ENCODE results near the gene HAGHL. TPM values are rescaled to one million over a fixed set of nuclear protein-coding genes. Genes with fewer than 3 reads are reported as not detected.
A peak's percentile ranks its signal among the peaks of the same experiment; 100 is the strongest.

The HAGHL gene
- total RNA-seq, 1 experiment from 2014 or later = 6.8 TPM

DNA sequence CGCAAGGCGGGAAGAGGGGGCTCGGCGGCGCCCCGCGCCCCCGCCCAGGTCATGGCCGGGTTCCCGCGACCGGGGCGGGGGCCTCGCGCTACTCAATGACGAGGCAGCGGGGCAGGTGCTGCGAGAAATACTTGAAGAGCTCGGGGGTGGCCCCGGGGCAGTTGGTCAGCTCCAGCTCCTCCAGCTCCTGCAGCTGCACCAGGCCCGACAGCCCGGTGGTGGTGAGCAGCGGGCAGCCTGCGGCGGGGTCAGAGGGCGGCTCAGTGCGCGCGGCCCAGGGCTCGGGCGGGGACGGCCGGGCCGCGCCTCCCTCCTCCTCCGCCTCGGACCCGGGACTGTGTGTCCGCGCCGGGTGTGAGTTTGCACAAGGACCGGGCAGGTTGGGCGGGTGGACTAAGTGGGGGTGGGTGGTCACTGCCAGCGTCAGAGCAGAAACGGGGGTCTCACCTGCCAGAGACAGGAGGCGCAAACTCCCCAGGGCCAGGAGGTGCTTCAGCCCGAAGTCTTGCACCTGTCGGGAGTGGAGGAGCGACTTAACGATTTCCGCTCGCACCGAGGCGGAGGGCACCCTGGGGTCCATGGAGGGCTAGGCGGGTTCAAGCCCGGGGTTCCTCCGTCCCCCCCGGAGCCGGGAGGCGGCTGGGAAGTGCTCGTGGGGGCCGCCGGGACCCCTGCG is 32.6 kb upstream of the HAGHL start:
- peak; percentile 70 to 72 for DNase-seq
- Histone ChIP-seq H3K4me1 (peaks cover 14% of the 10 kb centered on the region; the same call in 1 of the 2 replicates), H3K36me3 (ENCODE audit: control insufficient read depth, insufficient read depth, low read length) (no peaks in the 10 kb centered on the region), H3K9me3 (no peaks in the 10 kb centered on the region), H3K27me3 (replicated peaks; ENCODE audit: control insufficient read depth, insufficient read depth, low read length) (no peaks in the 10 kb centered on the region), H3K4me3 (ENCODE audit: low read depth, low read length) (peak overlapping the region; percentile 51)
- Mint-ChIP-seq H3K9me3 (ENCODE audit: unreplicated experiment) (no peaks in the 10 kb centered on the region), H3K27ac (ENCODE audit: unreplicated experiment) (no peak overlapping the region), H3K4me1 (ENCODE audit: low read depth, unreplicated experiment) (peaks cover 7% of the 10 kb centered on the region), H3K27me3 (ENCODE audit: insufficient read depth, unreplicated experiment) (no peaks in the 10 kb centered on the region), H3K4me3 (ENCODE audit: unreplicated experiment) (peak overlapping the region; percentile 71), H3K36me3 (ENCODE audit: insufficient read depth, unreplicated experiment) (peaks cover 20% of the 10 kb centered on the region)
- TF ChIP-seq CTCF (IDR thresholded peaks at IDR 0.05; ENCODE audit: insufficient read depth in 1 of 2, low read depth in 1 of 2, low read length in 1 of 2, severe bottlenecking in 1 of 2, unreplicated experiment in 1 of 2) = no peak
- no TSS peak for BruUV-seq (replicated peaks)
- ChIA-PET POLR2A (interaction anchor here (2.0 kb wide), 1 partner anchor 27 kb away, joined by 7 read pairs; the partner anchor contains the start of gene ANTKMT), CTCF (interaction anchor here (1.0 kb wide), 1 partner anchor 25 kb away, joined by 3 read pairs; no protein-coding TSS in a partner anchor)
- intact Hi-C loops (cut with micrococcal nuclease; ENCODE audit: unreplicated experiment) = no loop called here

- POLR2A ChIA-PET = interaction anchor here (0.6 to 2.0 kb wide), 6 partner anchors 15 to 1088 kb away, joined by 3 to 10 read pairs (median 4); partner anchors contain the start of genes ANTKMT, NUBP2, SPSB3 and STUB1
- CTCF ChIA-PET = interaction anchor here (0.5 to 1.0 kb wide), 4 partner anchors 15 to 50 kb away, joined by 3 to 4 read pairs (median 3); partner anchors contain the start of gene STUB1
- Histone ChIP-seq H3K4me3 (ENCODE audit: low read depth, low read length) (peak overlapping the region; percentile 51), H3K36me3 (ENCODE audit: control insufficient read depth, insufficient read depth, low read length) (no peaks in the 10 kb centered on the region), H3K27me3 (replicated peaks; ENCODE audit: control insufficient read depth, insufficient read depth, low read length) (no peaks in the 10 kb centered on the region), H3K4me1 (peaks cover 14% of the 10 kb centered on the region; the same call in 1 of the 2 replicates), H3K9me3 (no peaks in the 10 kb centered on the region)
- intact Hi-C loops (cut with micrococcal nuclease; ENCODE audit: unreplicated experiment) = no loop called here
- no peak for DNase-seq
- Mint-ChIP-seq H3K27ac (ENCODE audit: unreplicated experiment) (no peak overlapping the region), H3K4me3 (ENCODE audit: unreplicated experiment) (peak overlapping the region; percentile 71), H3K9me3 (ENCODE audit: unreplicated experiment) (no peaks in the 10 kb centered on the region), H3K27me3 (ENCODE audit: insufficient read depth, unreplicated experiment) (no peaks in the 10 kb centered on the region), H3K36me3 (ENCODE audit: insufficient read depth, unreplicated experiment) (peaks cover 17% of the 10 kb centered on the region), H3K4me1 (ENCODE audit: low read depth, unreplicated experiment) (peaks cover 6% of the 10 kb centered on the region)
- BruUV-seq (replicated peaks) = no TSS peak
- no peak for TF ChIP-seq CTCF (IDR thresholded peaks at IDR 0.05; ENCODE audit: insufficient read depth in 1 of 2, low read depth in 1 of 2, low read length in 1 of 2, severe bottlenecking in 1 of 2, unreplicated experiment in 1 of 2)
These were observed 32.0 kb upstream of the HAGHL start for GRCh38 chr16:694863-695354.

DNA sequence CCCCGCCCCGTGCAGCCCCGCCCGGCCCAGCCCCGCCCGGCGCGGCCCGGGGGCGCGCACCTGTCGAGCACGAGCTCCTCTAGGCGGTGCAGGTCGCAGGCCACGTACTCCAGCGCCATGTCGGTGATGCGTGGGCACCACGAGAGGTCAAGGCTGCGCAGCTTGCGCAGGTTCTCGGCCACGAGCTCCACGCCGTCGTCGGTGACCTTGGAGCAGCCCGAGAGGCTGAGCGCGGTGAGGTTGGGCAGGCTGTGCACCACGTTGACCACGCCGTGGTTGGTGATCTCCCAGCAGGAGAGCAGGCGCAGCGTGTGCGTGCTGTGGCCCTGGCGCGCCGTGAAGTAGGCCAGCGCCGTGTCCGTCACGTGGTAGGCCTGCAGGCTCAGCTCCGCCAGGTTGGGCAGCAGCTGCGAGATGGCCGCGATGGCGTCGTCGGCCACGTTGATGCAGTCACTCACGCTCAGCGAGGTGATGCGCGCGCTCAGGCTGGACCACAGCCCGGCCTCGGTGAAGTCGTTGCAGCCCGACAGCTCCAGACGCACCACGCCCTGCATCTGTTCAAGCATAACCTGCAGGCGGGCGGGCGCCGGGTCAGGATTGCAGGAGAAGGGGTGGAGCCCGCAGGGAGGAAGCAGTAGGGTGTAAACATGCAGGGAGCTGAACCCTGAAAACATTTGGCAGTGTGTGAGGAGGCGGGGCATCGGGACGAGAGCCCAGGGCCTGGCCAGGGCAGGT is 31.4 kb upstream of the HAGHL start:
- no peak for TF ChIP-seq CTCF (IDR thresholded peaks at IDR 0.05; ENCODE audit: insufficient read depth in 1 of 2, low read depth in 1 of 2, low read length in 1 of 2, severe bottlenecking in 1 of 2, unreplicated experiment in 1 of 2)
- intact Hi-C loops (cut with micrococcal nuclease; ENCODE audit: unreplicated experiment) = no loop called here
- ChIA-PET CTCF (interaction anchor here (0.5 to 1.0 kb wide), 3 partner anchors 15 to 50 kb away, joined by 3 to 4 read pairs (median 3); partner anchors contain the start of gene STUB1), POLR2A (interaction anchor here (0.6 to 2.0 kb wide), 6 partner anchors 15 to 1087 kb away, joined by 3 to 10 read pairs (median 4); partner anchors contain the start of genes ANTKMT, NUBP2, SPSB3 and STUB1)
- Mint-ChIP-seq H3K27me3 (ENCODE audit: insufficient read depth, unreplicated experiment) (no peaks in the 10 kb centered on the region), H3K9me3 (ENCODE audit: unreplicated experiment) (no peaks in the 10 kb centered on the region), H3K27ac (ENCODE audit: unreplicated experiment) (peak overlapping the region; percentile 50), H3K4me1 (ENCODE audit: low read depth, unreplicated experiment) (peaks cover under 1% of the 10 kb centered on the region), H3K36me3 (ENCODE audit: insufficient read depth, unreplicated experiment) (peaks cover 13% of the 10 kb centered on the region), H3K4me3 (ENCODE audit: unreplicated experiment) (peak overlapping the region; percentile 71)
- H3K27me3 ChIP-seq (replicated peaks; ENCODE audit: control insufficient read depth, insufficient read depth, low read length) = no peaks in the 10 kb centered on the region
- peaks cover 12% of the 10 kb centered on the region; the same call in 1 of the 2 replicates for H3K4me1 ChIP-seq
- peak overlapping the region; percentile 51 for H3K4me3 ChIP-seq (ENCODE audit: low read depth, low read length)
- H3K36me3 ChIP-seq (ENCODE audit: control insufficient read depth, insufficient read depth, low read length) = no peaks in the 10 kb centered on the region
- no TSS peak for BruUV-seq (replicated peaks)
- H3K9me3 ChIP-seq = no peaks in the 10 kb centered on the region
- peak; percentile 75 to 81 for DNase-seq
